ENCODE measurements around the gene CCDC149.

Gene CCDC149

DNA sequence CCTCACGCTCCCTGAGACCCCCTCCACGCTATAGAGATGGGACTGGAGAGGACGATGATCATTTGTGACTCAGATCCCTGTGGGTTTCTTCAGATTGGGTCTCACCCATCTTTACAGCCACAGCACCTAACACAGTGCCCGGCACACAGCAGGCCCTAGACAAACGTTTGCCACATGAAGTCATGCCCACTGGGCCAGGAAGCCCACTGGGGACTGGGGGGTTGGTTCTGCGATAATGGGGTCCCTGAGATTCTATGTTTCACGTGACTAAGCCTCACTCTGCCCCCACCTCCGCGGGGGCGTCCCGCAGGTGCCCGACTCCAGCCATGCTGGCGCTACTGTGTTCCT lies 113.7 kb downstream of the CCDC149 start:
- FAIRE-seq, result no peak

GRCh38 chr4:24798036-24798610 lies 114.7 kb downstream of the CCDC149 start:
- FAIRE-seq, result no peak

DNA sequence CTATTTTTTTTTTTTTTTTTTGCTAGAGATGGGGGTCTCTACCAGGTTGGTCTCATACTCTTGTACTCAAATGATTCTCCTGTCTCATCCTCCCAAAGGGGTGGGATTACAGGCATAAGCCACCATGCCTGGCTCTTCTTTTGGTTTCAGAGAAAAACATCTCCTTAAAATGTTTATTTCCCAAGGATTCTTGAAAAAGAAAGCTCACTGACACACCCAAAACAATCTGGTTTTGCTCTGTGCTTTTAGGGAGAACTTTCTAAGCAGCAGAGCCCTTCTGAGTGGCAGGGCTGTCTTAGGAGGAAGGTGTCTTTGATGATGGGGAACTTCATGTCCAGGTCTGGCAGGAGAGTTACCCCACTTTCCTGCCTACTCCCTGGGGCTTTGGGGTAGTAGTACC lies 116.2 kb downstream of the CCDC149 start:
- FAIRE-seq, result no peak

- FAIRE-seq, result no peak
Measured at GRCh38 chr4:24795666-24796381, 117.0 kb downstream of the CCDC149 start.

DNA sequence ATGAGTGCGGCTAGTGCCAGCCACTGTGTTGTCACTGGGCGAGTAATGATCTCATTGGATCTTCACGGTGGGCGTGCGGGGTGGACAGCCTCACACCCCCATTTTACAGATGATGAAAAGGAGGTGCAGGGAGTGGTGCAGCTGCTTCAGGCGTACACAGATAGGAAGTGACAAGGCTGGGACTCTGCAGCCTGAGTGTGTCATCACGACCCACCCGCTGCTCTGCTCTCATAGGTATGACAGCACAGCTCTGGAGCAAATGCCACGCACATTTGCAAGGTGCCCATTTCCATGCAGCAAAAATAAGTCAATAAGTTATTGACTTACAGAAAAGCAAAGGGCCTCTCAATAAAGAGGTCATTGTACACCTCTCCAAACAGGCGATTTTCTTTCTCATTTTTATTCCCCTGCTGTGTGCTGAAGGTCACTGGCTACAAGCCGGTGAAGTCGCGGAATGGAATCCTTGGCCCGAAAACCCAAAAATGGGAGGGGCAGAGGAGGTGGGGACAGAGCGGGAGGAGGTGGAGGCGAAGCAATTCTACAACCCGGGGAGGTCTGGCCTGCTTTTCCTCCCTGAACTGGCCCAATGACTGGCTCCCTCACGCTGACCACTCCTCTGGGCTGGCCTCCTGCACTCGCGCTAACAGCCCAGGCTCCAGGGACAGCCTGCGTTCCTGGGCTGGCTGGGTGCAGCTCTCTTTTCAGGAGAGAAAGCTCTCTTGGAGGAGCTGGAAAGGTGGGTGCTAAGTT lies 117.8 kb downstream of the CCDC149 start, which contains the start of gene SOD3:
Gene SOD3, plus strand, starts transcription at position 658 of the 750 bp plus-strand sequence. CDS start 3,949 bp downstream, outside the sequence.
- no peak for FAIRE-seq

DNA sequence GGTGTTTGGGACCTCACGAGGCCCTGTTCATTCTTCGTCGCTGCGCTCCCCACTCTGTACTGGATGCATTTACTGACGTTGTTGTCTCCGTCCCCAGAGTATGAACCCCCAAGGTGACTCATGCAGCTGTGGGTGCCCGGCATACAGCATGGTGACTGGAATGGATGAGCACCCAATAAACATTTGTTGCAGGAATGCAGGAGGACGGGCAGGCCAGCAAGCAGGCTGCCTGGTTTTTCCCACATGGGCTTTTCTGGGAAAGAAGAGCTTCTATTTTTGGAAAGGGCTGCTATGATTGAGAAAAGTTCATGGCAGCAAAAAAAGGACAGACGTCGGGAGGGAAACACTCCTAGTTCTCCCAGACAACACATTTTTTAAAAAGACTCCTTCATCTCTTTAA lies 118.4 kb downstream of the CCDC149 start:
- no peak for FAIRE-seq

DNA sequence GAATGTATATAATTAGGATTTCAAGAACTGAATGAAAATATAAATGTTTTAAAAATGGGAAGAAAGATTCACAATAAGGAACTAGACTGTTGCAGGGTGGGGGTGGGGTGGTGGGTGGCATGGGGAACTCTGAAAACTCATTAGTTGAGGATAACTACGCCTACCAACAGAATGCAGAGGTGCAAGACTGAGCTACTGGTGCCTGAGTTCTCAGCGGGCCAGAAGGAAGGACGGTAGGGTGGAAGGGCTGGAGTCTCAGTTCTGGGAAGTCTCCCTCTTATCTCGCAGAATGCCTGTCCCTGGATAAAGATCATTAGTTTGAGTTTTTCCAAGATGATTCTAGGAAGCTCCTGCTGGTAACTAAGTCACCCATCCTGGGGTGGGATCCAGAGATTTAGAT lies 118.8 kb downstream of the CCDC149 start:
- FAIRE-seq, result no peak

GRCh38 chr4:24793219-24794005 lies 119.4 kb downstream of the CCDC149 start:
- FAIRE-seq, result no peak

DNA sequence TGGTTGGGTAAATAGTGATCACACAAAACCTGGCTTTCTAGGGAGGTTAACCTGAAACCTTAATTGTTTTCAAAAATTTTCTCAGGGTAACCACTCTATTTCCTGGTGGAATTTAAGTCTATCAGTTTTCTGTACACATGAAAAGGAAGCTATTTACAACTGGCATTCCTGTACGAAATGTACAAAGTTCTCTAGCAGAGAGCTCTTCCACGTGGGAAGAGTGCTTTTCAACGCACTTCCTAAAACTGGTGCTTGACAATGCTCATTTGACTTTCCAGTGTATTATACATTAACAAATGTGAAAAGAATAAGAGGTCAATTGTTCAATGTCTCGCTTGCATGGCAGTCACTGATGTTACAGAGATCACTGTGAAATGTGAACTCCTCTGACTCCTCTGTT lies 120.3 kb downstream of the CCDC149 start:
- FAIRE-seq, result no peak

- no peak for FAIRE-seq
Measured at GRCh38 chr4:24791043-24791442, 121.8 kb downstream of the CCDC149 start.

DNA sequence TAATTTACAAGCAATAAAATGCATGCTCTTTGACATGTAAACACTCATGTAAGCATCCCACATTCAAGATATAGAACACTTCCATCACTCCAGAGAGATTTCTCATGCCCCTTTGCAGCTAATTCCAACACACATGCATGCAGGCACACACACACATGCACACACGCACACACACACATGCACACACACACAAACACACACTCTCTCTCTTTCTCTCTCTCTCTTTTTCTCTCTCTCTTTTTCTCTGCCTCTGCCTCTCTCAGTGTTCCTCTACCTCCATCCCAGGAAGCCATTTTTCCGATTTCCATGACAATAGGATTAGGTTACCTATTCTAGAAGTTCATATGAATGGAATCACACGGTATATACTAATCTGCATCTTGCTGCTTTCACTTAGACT lies 129.3 kb downstream of the CCDC149 start:
- no peak for FAIRE-seq

DNA sequence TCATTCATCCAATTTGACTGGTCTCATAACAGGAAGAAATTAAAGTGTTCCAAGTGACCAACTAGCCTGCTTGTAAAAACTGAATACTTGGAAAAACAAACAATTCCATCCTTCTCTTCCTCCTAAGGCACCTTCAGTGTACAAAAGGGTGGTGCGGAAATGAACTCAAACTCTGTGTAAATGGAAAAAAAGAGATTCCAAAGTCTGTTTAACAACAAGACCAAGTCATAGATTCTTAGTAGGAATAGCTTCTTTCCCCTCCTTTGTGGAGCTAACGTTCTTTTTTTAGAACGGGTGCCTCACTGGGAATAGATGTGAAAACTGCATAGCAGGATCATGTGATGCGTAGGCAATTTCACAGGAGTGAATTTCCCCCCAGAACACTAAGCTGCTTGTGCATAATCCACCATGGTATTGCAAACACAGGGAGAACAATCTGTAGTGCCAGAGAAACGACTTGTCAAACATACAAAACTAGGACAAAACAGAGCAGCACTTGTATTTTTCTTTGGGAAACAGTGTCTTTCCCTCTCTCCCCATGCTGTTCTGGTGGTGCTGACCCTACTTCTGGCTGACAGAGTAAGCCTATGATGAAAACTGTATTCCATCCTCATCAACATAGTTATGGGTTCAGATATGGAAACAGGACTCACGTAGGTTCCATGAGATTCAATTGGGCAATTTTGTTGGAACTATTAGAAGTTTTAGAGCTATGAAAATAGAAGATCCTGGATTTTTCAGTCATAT lies 130.7 kb downstream of the CCDC149 start:
- no peak for FAIRE-seq

DNA sequence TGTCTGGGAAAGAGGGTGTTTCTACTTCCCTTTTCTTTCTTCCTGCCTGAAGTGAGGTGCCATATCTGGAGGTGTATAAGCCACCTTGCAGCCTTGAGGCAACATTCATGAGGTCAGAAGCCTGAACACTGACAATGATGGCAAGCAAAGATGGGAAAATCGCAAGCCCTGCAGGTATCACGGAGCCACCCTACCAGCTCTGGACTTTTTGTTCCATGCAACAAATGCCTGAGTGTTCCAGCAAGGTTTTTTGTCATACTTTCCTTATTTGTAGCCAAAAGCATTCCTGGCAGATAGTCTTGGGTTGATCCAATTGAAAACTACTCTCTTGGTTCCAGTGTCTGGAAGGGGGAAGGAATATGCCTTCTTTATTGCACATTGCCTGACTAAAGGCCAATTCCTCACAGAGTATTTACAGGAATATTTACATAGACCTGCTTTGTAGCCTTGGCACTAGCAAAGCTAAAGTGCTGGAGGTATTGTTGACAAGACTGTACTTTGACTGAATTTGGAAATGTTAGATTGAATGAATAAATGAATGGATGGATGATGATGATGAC lies 131.8 kb downstream of the CCDC149 start:
- no peak for FAIRE-seq

DNA sequence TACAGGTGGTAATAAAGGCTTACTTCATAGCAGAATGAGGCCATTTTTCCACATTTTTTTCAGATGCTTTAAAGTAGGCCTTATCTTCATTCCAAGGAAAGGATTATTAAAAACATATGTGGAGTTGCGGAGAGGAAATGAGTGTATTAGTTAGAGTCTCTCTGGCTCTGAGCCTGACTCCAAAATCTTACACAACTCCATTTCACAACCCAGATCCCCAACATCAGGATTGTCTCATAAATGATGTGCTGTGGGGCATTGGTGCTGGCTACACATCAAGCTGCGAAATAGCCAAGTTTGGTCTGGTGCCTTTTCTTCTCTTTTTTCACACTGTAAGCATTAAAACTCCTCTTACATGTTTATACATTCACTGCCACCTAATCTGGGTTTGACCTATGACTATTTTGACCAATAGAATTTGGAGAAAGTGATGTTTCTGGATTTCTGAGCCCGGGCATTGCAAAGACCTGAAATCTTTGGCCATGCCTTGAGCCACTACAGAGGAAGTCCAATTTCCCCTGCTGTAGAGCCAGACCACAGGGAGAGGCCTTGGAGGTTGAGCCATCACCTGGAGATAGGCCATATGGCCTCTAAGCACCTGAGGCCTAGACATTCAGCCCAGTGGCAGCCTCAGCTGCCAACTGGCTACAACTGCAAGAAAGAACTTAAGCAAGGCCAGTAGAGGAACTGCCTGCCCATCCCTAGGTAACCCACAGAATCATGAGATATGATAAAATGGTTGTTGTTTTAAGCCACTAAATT lies 134.2 kb downstream of the CCDC149 start:
- no peak for FAIRE-seq

DNA sequence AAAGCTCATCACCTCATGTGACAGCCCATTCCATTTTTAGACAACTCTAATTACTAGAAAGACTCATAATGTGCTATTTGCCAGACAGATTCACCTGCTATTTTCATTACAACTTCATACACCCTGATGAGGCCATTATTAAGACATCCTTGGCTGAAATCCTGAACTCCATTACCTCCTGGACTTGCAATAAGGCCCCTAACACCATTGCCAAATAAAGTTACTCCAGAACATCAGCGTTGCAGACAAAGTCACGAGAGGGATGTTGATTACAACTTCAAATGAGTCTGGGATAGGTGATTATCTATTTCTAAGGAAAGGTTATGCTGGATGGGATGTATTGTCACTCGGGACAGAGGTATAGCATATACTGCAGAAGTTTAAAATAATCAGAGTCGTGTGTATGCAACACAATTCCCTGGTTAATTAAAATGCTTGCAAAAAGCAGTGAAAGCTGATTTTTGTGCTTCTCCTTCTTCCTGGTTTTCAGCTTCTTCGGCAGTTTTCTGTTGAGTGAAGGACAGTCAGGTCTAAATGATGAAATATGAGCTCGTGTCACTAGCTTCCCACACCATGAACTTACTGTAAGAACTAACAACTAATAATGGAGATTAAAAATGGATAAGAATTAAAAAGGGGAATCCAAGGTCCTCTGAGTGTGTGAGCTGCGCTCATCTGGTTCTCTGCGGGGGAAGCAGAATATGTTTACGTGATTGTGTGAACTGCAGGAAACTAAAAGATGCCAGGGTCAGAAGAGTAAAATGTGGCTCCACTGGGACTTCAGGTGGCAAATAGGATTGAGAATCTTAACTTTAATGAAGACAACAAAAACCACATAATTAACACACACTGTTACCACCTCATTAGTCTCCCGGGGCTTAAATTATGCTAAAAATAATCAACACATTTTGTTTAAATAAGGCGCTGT lies 135.0 kb downstream of the CCDC149 start:
- FAIRE-seq, result no peak

DNA sequence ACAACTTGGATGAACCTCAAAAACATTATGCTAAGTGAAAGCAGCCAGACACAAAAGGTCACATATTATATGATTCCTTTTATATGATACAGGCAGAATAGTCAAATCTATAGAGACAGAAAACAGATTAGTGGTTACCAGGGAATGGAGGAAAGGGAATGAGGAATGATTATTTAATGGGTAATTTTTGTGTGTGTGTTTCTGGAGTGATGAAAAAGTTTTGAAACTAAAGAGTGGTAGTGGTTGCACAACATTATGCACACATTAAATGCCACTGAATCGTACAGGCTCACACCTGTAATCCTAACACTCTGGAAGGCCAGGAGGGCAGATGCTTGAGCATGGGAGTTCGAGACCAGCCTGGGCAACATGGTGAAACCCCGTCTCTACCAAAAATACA lies 137.1 kb downstream of the CCDC149 start:
- FAIRE-seq, result no peak

DNA sequence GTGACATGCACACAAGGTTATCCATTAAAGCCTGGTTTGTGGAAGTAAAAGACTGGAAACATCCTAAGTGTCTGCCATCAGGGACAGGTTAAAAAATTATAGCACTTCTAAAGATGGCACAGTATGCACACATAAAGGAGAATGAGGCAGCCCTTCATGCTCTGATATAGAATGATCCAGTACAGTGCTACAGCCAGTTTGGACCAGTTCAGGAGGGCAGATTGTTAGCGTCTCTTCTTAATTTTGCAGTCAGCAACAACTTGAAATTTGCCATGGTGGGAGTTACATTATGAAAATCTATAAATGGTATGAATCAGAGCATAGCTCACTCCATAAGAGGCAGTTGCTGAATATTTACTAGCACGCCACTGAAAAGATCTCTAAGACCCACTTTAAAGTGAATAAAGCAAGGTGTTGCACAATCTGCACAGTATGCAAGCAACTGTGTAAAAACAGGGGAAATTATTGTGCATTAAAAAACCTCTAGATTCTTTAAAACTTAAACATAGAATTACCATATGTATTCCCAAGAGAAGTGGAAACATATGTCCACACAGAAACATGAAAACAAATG lies 137.7 kb downstream of the CCDC149 start:
- FAIRE-seq, result no peak

- FAIRE-seq, result no peak
Measured at GRCh38 chr4:24774452-24774851, 138.4 kb downstream of the CCDC149 start.

DNA sequence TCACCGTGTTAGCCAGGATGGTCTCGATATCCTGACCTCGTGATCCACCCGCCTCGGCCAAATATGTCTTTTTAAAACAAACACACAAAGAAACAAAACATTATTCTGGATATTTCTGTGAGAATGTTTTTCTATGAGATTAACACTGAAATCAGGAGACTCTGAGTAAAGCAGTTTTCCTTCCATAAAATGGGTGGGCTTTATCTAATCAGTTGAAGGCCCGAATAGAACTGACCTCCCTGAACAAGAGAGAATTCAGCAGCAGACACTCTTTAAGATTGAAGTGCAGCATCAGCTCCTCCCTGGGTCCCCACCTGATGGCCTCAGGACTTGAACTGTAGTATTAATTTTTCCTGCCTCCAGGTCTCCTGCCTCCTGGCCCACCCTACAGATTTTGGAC lies 139.9 kb downstream of the CCDC149 start:
- no peak for FAIRE-seq
